Gastrocnemius medialis (tissue), 4 donors: ENCODE measurements around the gene CHST12.

Experiments
- POLR2A ChIP-seq, 2 donors: fragments of 450-650 bp; IDR thresholded peaks; one replicate each; pipeline ENCODE4 v1.6.1; 2017; ENCODE audit warnings: antibody characterized with exemption in 2 of 2, mild to moderate bottlenecking in 2 of 2, moderate library complexity in 2 of 2
- TF ChIP-seq, protein P1 (sequence below), 5 experiments: fragments of 450-650 bp in 3 of 5; fragments of 200-600 bp in 2 of 5; sonication (generic) in 2 of 5; IDR thresholded peaks in 4 of 5; conservative IDR thresholded peaks in 1 of 5; 1 replicate in 4 of 5; 2 replicates in 1 of 5; pipeline ENCODE4 v1.5.1; 2016 to 2019; ENCODE audit warnings: antibody characterized with exemption in 5 of 5, mild to moderate bottlenecking in 3 of 5, moderate library complexity in 3 of 5

DNA sequence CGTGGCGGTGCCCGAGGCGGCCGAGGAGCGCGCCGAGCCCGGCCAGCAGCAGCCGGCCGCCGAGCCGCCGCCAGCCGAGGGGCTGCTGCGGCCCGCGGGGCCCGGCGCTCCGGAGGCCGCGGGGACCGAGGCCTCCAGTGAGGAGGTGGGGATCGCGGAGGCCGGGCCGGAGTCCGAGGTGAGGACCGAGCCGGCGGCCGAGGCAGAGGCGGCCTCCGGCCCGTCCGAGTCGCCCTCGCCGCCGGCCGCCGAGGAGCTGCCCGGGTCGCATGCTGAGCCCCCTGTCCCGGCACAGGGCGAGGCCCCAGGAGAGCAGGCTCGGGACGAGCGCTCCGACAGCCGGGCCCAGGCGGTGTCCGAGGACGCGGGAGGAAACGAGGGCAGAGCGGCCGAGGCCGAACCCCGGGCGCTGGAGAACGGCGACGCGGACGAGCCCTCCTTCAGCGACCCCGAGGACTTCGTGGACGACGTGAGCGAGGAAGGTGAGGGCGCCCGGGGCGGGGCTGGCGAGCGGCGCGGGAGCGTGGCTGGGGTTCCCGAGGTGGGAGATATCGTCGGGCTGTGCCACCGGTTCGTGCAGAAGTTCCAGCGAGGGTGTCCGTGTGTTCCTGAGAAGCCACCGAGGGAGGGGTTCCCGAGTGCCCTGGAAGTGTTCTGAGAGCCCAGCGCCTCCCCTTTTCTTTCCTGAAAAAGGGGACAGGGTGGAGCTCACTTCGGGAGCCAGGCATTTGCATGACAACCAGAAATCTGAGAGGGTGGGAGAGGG lies 48.3 kb upstream of the CHST12 start:
- TF ChIP-seq, protein P1, sequence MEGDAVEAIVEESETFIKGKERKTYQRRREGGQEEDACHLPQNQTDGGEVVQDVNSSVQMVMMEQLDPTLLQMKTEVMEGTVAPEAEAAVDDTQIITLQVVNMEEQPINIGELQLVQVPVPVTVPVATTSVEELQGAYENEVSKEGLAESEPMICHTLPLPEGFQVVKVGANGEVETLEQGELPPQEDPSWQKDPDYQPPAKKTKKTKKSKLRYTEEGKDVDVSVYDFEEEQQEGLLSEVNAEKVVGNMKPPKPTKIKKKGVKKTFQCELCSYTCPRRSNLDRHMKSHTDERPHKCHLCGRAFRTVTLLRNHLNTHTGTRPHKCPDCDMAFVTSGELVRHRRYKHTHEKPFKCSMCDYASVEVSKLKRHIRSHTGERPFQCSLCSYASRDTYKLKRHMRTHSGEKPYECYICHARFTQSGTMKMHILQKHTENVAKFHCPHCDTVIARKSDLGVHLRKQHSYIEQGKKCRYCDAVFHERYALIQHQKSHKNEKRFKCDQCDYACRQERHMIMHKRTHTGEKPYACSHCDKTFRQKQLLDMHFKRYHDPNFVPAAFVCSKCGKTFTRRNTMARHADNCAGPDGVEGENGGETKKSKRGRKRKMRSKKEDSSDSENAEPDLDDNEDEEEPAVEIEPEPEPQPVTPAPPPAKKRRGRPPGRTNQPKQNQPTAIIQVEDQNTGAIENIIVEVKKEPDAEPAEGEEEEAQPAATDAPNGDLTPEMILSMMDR (IDR thresholded peaks at IDR 0.05 in 4 of 5, conservative IDR thresholded peaks at IDR 0.05 in 1 of 5): no peak
- no peak for TF ChIP-seq POLR2A (IDR thresholded peaks at IDR 0.05)
